Measurements from ENCODE around the gene STXBP6.

DNA sequence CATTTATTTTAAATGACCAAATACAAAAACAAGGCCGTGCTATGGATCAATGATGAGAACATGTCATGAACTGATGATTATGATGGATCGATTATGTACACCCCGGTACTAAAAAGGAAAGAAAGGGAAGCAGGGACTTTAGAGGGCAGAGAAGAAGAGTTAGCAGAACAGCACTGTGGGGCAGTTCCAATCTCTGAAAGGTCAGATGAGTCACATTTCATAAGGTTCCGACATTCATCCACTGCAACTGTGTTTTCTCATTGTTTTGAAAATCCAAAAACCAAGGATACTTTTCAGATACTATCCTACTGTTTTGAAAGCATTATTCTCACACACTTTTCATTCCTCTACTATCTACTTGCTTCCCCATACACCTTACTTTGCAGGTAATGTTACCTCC is 169.3 kb downstream of the STXBP6 start:
- TF ChIP-seq ZNF248 (tag by site-specific recombination; IDR thresholded peaks at IDR 0.05) = no peak
- TF ChIP-seq, protein P1, sequence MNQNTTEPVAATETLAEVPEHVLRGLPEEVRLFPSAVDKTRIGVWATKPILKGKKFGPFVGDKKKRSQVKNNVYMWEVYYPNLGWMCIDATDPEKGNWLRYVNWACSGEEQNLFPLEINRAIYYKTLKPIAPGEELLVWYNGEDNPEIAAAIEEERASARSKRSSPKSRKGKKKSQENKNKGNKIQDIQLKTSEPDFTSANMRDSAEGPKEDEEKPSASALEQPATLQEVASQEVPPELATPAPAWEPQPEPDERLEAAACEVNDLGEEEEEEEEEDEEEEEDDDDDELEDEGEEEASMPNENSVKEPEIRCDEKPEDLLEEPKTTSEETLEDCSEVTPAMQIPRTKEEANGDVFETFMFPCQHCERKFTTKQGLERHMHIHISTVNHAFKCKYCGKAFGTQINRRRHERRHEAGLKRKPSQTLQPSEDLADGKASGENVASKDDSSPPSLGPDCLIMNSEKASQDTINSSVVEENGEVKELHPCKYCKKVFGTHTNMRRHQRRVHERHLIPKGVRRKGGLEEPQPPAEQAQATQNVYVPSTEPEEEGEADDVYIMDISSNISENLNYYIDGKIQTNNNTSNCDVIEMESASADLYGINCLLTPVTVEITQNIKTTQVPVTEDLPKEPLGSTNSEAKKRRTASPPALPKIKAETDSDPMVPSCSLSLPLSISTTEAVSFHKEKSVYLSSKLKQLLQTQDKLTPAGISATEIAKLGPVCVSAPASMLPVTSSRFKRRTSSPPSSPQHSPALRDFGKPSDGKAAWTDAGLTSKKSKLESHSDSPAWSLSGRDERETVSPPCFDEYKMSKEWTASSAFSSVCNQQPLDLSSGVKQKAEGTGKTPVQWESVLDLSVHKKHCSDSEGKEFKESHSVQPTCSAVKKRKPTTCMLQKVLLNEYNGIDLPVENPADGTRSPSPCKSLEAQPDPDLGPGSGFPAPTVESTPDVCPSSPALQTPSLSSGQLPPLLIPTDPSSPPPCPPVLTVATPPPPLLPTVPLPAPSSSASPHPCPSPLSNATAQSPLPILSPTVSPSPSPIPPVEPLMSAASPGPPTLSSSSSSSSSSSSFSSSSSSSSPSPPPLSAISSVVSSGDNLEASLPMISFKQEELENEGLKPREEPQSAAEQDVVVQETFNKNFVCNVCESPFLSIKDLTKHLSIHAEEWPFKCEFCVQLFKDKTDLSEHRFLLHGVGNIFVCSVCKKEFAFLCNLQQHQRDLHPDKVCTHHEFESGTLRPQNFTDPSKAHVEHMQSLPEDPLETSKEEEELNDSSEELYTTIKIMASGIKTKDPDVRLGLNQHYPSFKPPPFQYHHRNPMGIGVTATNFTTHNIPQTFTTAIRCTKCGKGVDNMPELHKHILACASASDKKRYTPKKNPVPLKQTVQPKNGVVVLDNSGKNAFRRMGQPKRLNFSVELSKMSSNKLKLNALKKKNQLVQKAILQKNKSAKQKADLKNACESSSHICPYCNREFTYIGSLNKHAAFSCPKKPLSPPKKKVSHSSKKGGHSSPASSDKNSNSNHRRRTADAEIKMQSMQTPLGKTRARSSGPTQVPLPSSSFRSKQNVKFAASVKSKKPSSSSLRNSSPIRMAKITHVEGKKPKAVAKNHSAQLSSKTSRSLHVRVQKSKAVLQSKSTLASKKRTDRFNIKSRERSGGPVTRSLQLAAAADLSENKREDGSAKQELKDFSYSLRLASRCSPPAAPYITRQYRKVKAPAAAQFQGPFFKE (tag by site-specific recombination; IDR thresholded peaks at IDR 0.05; ENCODE audit: borderline replicate concordance) = no peak
- TF ChIP-seq, protein P2, sequence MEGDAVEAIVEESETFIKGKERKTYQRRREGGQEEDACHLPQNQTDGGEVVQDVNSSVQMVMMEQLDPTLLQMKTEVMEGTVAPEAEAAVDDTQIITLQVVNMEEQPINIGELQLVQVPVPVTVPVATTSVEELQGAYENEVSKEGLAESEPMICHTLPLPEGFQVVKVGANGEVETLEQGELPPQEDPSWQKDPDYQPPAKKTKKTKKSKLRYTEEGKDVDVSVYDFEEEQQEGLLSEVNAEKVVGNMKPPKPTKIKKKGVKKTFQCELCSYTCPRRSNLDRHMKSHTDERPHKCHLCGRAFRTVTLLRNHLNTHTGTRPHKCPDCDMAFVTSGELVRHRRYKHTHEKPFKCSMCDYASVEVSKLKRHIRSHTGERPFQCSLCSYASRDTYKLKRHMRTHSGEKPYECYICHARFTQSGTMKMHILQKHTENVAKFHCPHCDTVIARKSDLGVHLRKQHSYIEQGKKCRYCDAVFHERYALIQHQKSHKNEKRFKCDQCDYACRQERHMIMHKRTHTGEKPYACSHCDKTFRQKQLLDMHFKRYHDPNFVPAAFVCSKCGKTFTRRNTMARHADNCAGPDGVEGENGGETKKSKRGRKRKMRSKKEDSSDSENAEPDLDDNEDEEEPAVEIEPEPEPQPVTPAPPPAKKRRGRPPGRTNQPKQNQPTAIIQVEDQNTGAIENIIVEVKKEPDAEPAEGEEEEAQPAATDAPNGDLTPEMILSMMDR (tag by site-specific recombination; IDR thresholded peaks at IDR 0.05) = no peak
- TF ChIP-seq, protein P3, sequence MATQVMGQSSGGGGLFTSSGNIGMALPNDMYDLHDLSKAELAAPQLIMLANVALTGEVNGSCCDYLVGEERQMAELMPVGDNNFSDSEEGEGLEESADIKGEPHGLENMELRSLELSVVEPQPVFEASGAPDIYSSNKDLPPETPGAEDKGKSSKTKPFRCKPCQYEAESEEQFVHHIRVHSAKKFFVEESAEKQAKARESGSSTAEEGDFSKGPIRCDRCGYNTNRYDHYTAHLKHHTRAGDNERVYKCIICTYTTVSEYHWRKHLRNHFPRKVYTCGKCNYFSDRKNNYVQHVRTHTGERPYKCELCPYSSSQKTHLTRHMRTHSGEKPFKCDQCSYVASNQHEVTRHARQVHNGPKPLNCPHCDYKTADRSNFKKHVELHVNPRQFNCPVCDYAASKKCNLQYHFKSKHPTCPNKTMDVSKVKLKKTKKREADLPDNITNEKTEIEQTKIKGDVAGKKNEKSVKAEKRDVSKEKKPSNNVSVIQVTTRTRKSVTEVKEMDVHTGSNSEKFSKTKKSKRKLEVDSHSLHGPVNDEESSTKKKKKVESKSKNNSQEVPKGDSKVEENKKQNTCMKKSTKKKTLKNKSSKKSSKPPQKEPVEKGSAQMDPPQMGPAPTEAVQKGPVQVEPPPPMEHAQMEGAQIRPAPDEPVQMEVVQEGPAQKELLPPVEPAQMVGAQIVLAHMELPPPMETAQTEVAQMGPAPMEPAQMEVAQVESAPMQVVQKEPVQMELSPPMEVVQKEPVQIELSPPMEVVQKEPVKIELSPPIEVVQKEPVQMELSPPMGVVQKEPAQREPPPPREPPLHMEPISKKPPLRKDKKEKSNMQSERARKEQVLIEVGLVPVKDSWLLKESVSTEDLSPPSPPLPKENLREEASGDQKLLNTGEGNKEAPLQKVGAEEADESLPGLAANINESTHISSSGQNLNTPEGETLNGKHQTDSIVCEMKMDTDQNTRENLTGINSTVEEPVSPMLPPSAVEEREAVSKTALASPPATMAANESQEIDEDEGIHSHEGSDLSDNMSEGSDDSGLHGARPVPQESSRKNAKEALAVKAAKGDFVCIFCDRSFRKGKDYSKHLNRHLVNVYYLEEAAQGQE (tag by site-specific recombination; IDR thresholded peaks at IDR 0.05) = no peak
- TF ChIP-seq, protein P4, sequence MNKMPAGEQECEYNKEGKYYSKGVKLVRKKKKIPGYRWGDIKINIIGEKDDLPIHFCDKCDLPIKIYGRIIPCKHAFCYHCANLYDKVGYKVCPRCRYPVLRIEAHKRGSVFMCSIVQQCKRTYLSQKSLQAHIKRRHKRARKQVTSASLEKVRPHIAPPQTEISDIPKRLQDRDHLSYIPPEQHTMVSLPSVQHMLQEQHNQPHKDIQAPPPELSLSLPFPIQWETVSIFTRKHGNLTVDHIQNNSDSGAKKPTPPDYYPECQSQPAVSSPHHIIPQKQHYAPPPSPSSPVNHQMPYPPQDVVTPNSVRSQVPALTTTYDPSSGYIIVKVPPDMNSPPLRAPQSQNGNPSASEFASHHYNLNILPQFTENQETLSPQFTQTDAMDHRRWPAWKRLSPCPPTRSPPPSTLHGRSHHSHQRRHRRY (tag by site-specific recombination; IDR thresholded peaks at IDR 0.05) = no peak
- TF ChIP-seq ZNF324 (tag by site-specific recombination; IDR thresholded peaks at IDR 0.05) = no peak

All from HEK293 (cell line).